Omental fat pad (tissue), 4 donors: Measurements from ENCODE around the gene RFLNA. TPM values are rescaled to one million over a fixed set of nuclear protein-coding genes. Genes with fewer than 3 reads are reported as not detected.

Source experiments
- ATAC-seq: fragments of 150-250 bp; one replicate; pipeline ENCODE4 v1.9.1; 2016; ENCODE audit warnings: mild to moderate bottlenecking, moderate library complexity; ENCODE audit not compliant: low FRiP score
- DNase-seq: peaks from one replicate; pipeline ENCODE4 v3.0.0-alpha.2; 2019; ENCODE audit warnings: low spot score
- total RNA-seq, 4 donors: library from RNA; depleted of rRNA; stranded (reverse); fragments of >200 nt; gene quantifications; one replicate each; pipeline ENCODE4 v1.1.0, GENCODE V29; 2016
- TF ChIP-seq, protein P1 (sequence below), 3 donors: fragments of 450-650 bp; IDR thresholded peaks; one replicate each; pipeline ENCODE4 v1.5.1; 2016 to 2017; ENCODE audit warnings: antibody characterized with exemption in 3 of 3, mild to moderate bottlenecking in 3 of 3, moderate library complexity in 2 of 3

Gene RFLNA
- total RNA-seq: 10 to 100 TPM in 1 of 4 donors, 1 to 10 TPM in 1, under 1 TPM in 2; 0.32 to 23.3 (median 5.1) TPM

DNA sequence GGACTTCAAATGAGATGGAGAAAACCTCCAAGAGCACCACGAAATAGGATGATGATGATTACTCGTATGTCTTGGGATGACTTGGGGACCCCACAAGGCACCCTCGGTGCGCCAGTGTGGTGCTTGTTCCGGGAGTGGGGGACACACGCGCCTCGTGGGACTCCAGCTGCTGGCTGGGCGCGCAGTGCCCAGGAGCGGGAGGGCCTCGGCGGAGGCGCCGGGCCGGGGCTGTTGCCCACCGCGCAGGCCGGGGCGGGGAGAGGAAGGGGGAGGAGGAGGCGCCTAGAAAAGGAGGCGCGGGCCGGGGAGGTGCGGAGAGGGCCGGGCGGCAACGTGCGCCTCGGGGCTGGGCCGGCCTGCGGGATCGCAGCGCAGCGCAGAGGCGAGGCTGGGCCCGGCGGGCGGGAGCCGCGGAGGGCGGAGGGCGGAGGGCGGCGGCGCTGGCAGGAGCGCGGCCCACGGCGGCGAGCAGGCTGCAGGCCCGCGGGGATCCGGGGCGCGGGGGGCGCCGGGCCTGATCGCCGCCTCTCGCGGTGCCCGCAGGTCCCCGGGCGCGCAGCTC lies at the start of gene RFLNA:
RFLNA (plus strand) TSS at position 314 of the 562 bp plus-strand sequence. CDS start 337 bp downstream, outside the sequence.
- no peak for DNase-seq
- peak; percentile 63 for ATAC-seq

DNA sequence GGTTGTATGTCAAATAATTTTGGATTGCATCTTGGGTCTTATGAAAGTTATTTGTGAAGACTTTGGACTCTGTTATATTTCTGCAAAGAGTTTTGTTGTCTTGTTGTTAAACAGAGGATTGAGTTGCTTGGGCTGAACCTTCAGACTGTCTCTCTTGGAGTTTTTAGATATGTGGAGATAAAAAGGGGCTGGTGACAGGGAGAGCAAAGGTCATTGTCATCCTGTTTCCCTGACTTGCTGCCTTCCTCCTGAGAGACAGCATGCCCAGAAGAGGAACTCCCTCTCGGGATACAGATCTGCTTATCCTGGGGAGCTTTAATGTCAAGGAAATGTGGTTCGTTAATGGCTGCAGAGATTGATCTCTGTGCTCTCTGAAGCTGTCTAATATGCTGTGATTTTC lies 47.6 kb upstream of the RFLNA start:
- ATAC-seq: no peak
- TF ChIP-seq, protein P1, sequence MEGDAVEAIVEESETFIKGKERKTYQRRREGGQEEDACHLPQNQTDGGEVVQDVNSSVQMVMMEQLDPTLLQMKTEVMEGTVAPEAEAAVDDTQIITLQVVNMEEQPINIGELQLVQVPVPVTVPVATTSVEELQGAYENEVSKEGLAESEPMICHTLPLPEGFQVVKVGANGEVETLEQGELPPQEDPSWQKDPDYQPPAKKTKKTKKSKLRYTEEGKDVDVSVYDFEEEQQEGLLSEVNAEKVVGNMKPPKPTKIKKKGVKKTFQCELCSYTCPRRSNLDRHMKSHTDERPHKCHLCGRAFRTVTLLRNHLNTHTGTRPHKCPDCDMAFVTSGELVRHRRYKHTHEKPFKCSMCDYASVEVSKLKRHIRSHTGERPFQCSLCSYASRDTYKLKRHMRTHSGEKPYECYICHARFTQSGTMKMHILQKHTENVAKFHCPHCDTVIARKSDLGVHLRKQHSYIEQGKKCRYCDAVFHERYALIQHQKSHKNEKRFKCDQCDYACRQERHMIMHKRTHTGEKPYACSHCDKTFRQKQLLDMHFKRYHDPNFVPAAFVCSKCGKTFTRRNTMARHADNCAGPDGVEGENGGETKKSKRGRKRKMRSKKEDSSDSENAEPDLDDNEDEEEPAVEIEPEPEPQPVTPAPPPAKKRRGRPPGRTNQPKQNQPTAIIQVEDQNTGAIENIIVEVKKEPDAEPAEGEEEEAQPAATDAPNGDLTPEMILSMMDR (IDR thresholded peaks at IDR 0.05): no peak
- no peak for DNase-seq

More for the DNA sequence above, at the start of gene RFLNA:
- TF ChIP-seq, protein P1 (IDR thresholded peaks at IDR 0.05): no peak

GRCh38 chr12:124248941-124249825 lies 45.7 kb upstream of the RFLNA start:
- DNase-seq (no peak), ATAC-seq (no peak)
- TF ChIP-seq, protein P1 (IDR thresholded peaks at IDR 0.05): no peak

GRCh38 chr12:124251186-124251585 lies 43.7 kb upstream of the RFLNA start:
- TF ChIP-seq, protein P1 (IDR thresholded peaks at IDR 0.05): no peak
- DNase-seq (no peak), ATAC-seq (no peak)

DNA sequence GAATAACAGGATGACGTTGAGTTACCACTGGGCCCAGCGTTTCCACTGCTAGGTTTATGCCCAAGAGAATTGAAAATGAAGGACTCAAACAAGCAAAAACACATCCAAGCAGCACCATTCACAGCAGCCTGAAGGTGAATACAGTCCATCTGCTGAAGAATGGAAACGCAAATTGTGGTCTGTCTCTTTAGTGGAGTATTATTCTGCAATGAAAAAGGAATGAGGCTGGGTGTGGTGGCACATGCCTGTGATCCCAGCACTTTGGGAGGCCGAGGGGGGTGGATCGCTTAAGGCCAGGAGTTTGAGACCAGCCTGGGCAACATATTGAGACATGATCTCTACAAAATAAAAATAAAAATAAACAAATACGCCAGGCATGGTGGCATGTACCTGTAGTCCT lies 41.9 kb upstream of the RFLNA start:
- TF ChIP-seq, protein P1 (IDR thresholded peaks at IDR 0.05): no peak
- ATAC-seq: no peak
- DNase-seq: no peak

GRCh38 chr12:124254126-124254525 lies 40.8 kb upstream of the RFLNA start:
- DNase-seq (no peak), ATAC-seq (no peak)
- TF ChIP-seq, protein P1 (IDR thresholded peaks at IDR 0.05): no peak
